NCI-H226 (cell line): ENCODE data around the gene MORC1.

Source experiments
- DNase-seq: peaks from one replicate; pipeline ENCODE4 v3.0.0-alpha.2; 2015

Gene MORC1

DNA sequence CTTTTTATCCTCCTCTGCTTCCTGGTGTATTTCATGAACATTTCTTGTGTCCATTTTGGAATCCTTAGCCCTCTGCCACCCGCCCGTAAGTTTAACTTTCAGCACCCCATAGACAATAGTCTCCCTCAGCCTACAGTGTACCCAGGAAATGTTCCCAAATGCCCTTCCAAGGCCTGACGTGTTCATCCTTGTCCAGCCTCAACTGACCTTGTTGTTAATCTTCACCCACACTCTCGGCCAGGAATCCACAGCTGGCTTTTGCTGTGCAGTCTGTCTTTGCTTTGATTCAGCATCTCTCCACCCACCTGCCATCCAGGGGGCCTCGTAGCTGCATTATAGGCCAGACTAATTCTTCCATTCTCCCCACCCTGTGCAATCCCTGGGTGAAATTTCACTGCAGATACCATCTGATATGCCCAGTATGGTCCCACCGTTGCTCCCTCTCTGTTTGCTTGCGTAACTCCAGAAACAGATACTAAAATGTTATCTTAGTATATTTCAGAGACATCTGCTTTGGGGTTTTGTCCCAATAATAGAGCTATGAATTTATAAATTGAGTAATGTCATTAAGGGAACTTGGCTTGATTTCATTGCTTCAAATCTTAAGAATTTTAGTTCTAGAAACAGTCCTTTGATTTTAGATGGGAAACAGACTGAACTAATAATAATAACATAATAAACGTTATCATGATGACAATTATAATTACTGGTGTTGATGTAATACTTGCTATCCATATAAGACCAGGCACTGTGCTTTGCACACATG is 180.8 kb downstream of the MORC1 start:
- DNase-seq = no peak

DNA sequence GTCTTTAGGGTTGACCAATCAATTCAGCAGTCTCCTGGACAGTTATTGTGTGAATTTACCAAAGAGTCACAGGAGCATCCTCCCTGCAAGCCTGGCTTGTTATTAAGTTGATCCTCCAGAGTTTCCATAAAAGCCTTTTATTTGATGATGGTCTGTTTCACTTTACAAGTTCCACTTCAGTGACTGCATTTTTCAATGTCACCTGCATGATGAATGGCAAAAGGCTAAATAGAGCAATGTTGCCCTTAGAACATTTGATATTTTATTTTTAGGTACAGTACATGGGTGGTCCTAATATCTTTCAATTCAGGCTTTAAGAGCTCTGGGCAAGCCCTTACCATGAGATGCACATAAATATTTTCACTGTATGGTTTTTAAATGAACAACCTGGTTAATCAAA is 186.9 kb downstream of the MORC1 start:
- no peak for DNase-seq

DNA sequence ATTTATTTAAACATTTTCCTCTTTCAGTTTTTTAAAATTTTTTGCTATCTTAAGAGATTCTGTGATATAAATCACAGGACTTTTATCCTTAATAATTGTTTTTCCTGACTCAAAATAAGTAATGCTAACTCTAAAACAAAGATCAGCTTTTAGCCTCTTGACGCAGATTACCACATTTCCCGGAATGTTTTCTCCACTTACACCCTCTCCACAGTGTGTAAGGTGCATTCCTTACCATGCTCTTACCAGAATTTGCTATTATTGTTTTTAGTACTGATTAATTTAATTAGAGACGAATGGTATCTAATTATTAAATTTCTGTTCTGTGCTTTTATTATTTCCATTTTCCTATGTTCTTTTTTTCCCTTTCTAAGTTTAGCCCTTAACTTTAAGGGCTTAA is 199.1 kb downstream of the MORC1 start:
- DNase-seq = no peak

DNA sequence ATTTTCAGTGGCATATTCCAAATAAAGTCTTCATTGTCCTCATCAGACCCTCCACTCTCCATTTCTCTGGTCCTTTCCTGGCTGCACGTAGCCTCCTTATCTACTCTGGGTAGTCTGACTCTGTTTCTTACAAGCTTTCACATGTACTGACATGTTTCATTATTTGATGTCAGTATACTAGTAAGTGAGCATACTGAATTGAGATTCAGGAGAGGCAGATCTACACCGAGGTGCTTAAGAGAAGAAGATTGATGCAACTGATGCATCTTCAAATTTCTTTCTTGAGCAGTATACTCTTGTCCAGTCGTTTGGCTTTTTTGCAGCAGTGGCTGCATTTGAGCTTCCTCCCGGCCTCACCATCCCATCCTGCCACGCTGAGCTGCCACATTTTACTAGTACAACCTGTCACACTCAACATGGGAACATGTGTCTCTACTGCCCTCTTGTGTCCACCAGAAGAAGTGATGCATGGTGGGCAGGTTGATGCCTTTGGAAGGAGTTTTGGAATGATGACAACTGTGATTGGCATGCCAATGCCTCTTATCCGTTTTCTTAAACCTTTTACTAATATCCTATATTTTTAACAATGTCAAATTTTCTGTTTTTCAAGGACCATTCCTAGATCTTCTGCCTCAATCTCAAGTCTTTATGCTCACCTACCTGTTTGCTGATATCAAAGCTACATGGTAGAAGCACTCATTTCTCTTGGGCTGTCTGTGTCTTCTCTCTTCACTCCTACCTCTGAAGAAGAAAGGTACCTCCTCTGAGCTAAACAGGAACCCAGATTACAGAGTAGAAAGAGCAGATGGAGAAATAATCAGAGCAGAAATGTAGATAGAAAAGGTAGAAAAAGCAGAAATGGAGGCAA is 202.9 kb downstream of the MORC1 start:
- DNase-seq = peak; percentile 45

DNA sequence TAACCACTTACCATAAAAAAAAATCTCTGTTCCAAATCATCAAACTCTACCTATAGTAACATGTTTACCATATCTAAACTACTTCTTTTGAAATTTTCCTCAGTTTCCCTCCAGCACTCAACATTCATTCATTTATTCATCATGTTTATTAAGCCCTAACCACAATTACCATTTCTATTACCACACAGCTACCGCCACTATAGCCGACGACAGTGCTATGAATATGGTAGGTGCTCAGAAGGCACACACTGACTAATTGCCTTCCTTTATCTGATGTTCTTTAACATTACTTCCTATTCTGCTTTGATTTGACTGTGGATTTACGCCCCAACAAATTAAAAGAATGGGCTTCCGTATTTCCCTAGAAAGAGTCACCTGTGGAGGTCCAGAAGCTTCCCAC is 208.1 kb downstream of the MORC1 start:
- DNase-seq = no peak
